GM21576 (cell line): ENCODE results near the gene PANX1.

Experiments used
- ATAC-seq: cut with Tn5 transposase; IDR thresholded peaks from one replicate; pipeline ENCODE4 v1.9.1; 2021; ENCODE audit warnings: mild to moderate bottlenecking, moderate library complexity; ENCODE audit not compliant: unreplicated experiment

Gene PANX1

DNA sequence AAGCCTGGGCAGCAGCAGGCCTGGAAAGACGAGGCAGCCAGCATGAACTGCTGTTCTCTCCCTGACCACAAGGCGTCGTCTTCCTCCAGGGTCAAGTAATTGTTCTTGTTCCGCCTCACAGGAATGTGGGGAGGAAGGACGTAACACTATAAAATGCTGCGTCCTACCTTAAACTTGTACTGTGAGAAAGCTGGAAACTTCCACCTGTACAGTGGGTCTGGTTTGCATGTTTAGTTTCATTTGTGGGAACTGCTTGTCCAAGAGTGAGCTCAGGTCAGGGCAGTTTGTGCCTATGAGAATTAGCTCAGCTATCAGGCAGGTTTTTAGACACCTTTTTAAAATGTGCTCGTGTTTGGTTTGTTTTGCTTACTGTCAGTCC lies 55.2 kb downstream of the PANX1 start:
- ATAC-seq, result peak; percentile 74

DNA sequence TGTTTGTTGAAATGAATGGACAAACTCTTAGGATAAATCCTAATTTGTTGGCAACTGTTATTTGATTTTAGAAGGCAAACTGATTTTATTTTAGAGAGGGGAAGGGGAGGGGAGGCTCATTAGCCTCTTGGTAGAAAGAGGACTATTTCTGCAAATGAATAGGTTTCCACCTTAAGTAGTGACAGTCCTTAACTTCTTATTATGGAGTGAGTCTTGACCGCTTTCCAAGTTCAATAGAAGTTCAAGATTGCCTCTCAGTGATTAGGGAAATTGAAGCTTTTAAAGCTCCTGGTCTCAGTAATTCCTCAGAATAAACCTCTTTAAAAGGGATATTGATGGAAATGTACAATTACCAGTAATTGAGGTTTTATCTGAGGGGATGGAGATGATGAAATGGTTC lies 55.7 kb downstream of the PANX1 start:
- ATAC-seq, result no peak

DNA sequence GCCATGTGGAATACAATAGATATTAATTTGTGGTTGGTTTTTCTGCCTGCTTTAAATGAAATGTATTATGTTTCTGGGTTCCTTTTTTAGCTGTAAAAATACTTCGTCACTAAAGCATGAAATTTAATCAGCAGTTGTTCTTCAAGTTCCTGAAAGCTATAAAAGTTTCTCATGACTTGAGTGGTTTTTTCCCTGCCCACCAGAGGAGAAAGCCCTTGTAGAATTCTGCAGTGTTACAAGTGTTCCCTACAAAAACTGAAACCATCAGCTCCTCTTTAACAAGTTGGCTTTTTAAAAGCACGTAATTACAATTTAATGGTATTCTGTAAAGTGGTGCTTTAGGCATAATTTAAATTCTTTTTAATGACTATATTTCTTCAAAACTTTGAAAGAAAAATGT lies 56.2 kb downstream of the PANX1 start:
- no peak for ATAC-seq

DNA sequence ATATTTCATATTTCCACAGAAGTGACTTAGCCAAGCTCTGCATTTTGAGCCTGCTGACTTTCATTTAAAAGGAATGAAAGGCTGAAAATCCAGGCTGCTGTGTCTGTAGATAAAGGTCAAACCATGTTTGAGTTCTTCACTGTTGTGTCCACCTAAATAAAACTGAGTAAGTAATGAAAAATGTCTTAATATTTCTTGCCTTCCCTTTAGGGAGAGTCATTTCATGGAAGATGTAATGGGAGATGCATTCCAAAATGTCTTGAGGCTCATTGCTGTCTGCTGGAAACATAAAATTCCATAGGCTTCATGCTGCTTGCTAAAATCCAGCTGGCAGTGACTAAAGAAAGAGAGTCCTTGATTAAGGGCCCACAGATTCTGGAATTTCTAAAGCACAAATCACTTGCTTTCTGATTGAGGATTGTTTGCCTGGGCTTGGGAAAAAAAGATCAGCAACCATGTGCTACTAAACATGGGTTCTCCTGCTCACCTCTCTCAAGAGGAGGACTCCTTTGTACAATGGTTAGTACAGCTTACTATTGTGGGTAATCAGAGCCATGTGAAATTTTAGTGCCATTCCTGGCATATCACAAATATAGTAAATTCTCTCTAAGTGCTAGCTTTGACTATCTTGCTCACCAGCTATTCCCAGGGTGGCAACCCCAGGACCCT lies 56.9 kb downstream of the PANX1 start:
- no peak for ATAC-seq

DNA sequence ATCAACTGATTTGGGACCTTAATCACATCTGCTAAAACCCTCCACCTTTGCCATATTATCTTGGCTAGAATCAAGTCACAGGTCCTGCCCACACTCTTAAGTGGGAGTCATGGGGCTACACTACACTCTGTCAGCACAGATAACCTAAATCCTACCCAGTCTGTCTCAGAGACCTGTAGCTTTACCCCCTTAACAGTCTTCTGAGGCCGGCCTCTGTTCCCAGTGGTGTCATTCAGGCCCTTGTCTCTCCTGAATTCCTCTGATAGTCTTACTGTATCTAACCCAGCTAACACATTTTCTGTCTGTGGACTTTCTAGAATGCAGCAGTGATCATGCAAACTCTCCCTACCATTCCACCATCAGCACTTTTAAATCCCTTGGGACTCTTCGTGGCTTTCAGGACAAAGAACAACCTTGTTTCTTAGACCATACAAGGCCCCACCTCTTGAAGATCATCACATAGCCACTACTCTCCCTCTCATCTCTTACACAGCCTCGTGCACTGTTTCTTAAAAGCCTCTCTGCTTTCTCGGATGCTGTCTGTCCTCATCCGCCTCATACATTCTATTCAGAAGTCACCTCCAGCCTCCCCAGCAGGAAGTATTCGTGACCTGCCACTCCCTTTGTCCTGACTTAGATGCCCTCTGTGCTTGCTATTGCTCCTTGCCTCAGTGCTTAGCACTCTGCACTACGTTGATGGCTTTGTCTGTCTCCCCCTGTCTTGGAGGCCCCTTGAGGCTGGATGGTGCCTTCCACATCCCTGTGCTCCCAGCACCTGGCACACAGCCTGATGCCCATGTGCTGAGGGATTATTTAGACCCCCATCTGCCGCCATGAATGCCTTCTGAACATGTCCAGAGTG lies 57.9 kb downstream of the PANX1 start:
- no peak for ATAC-seq

DNA sequence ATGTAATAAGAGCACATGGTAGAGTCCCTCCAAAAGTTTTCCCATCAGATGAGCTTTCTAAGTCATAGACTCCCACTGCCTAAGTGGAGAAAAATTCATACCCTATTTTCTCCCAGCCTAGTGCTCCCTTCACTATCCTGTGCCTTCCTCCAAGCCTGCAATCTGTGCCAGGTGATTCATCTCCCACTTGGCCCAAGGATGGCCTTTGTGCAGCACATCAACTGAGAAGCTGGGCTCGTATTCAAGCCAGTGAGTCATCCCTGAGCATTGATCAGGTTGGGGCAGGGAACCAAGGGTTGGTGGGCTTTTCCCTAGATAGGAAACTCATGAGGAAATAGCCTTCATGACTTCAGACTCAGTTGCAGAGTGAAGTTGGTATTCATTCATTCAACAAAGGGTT lies 64.6 kb downstream of the PANX1 start:
- no peak for ATAC-seq

DNA sequence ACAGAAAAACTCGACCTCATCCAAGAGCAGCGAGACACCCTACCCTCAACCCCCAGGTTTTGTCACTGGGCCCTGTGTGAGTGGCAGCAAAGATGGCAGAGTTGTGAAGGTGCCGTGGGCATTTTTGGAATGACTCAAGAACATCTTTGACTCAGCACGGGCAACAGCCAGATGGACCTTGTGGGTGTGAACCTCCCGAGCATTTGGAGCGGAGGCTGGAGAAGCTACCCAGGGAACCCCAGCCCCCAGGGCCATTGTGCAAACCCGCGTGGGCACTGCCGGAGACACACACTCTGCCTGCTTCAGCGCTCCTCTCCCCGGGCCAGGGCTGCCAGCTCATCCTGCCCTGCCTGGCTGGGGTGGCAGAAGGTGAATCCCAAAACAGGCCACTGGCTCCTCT lies 66.1 kb downstream of the PANX1 start:
- no peak for ATAC-seq

DNA sequence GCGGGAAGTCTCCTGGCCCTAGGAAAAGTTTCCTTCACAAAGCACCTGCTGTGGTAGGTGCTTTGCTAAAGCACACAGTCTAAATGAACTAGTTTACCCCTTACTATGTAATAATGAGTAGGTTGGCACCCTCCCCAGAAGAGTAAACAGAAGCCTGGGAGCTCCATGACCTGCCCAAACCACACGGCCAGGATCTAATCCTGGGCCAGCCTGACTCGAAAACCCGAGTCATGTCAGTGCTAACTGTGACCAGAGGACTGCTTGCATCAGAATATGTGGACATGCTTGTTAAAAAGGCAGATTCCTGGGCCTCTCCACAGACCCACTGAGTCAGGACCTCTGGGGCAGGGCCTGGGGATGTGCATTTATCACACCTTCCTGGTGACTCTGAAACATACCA lies 67.7 kb downstream of the PANX1 start:
- no peak for ATAC-seq

DNA sequence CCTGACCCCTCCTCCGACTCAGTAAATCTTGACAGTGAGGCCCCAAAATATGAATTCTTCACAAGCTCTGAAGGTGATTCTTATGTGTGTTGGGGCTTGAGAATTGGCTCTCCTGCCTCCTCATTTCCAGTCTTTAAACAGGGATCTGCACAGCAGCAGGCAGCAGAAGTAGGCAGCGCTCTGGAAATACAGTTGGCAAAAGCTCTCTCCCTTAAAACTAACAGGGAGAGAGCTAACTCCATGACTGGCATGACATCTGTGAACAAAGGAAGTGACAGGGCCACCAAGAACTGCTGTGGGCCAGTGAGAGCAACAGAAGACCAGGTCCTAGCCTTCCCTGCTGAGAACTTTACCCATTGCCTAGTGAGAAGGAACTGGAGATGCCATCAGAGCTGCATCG lies 70.1 kb downstream of the PANX1 start:
- ATAC-seq, result no peak

DNA sequence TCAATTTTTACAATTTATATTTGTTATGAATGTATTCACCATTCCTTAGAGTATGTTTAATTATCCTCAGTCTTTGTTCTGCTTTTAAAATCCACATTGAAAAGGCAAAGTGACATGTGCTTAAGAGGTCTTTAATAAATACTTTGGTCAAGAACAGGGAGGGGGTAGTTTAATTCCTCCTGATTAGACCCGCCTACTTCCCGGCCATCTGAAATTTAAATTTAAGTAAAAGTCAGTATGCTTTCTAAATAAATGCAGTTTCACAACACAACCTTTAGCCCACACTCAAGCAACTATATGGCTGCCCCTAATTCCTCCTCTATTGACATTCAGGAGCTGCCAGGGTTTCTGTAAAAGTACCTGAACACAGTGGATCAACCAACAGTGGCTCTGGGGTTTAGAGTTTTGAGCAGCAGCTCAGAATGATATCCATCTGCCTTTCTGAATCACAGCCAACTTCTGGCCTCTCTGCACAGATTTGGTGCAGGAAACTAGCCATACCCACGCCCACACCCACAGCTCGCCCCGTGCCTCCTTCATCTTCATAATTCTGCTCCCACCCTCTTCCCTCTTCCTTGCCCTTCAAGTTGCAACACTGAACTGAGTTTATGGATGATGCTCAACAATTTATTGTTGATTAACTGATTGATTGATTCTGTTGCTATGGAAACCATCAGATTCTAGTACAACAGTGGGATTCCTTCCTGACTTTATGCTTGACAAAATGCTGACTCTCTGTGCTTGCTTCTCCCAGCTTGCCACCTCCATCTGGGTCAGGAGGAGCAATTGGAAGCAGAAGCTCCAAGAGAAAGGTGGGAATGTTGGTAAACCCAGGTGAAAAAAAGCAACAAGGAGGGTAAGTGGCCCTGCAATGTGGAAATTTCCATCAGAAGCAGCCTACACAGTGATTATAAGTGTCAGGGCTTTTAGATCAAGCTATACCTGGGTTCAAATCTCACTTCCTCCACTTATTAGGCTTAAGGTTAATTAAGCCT lies 70.8 kb downstream of the PANX1 start:
- ATAC-seq, result no peak

DNA sequence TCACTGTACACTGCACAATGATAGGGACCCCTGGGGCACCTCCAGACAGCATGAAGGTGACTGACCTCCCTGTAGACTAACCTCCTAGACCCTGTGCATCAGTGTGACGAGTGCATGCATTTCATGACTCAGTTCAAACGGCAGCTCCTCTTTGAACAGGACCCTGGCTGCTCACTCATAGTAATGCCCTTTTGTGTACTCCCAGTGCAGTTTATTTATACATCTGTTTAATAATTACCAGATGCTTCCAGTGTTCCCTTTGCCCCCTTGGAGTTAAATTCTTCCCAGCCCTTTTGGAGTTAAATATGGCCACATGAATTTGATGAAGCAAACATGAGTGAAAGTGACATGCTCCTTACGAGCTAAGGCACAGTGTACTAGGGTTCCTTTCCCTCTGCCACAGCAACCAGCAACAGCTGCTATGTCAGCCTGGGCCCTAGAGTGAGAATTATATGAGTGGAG lies 72.4 kb downstream of the PANX1 start:
- no peak for ATAC-seq

DNA sequence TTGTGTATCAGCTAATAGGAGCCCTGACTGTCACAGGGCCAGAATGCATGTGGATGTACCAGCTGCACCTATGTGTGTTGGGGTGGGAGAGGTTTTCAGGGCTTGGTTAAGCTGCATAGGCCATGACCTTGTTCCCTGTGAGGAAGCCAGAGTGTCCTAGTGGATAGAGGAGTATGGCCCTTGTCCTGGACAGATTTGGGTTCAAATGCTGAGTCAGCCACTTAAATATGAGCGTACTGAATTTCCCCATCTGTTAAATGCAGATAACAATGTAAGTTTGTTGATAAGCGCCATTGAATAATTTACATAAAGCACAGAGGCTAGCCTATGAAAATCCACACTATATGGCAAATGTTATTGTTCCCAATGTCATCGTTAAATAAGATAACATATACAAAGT lies 74.4 kb downstream of the PANX1 start:
- ATAC-seq, result no peak

DNA sequence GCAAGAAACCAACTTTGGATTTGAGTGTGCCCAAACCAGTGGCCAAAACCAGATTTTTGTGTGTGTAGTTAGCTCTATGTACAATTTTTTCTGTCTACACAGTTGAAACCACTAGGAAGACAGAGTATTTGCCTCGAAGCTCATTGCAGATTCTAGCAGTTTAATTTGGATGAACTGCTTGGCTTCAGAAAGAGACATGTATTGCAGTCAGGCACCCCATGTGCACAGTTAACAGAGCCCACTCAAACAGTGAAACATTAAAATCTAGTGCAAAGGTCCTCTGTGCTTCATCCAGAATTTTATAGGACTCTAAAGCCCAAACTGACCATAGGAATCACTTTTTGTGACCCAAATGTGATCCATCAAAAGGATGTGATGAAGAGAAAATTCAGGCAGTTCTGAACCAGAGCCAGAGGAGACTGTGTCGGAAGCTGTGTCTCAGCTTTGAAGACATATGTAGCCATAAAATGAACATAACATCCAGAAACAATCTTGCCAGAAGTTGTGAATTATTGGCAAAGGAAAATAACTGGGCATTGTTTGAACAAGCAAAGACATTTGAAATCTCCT lies 82.7 kb downstream of the PANX1 start:
- no peak for ATAC-seq

DNA sequence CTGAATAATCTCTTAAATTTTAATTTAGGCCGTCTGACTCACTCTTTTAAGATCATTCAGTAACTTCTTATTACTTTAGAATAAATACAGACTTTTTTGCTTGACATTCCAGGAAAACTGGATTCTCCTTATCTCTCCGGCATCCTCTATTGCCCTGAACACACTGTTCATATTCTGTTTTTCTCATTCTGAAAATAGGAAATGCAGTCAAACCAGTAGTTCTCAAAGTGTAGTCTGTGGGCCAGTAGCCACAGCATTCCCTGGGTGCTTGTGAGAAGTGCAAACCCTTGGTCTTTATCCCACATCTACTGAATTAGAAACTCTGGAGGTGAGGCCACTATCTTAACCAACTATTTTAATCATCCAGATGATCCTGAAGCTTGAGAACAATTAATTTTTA lies 84.3 kb downstream of the PANX1 start:
- no peak for ATAC-seq

DNA sequence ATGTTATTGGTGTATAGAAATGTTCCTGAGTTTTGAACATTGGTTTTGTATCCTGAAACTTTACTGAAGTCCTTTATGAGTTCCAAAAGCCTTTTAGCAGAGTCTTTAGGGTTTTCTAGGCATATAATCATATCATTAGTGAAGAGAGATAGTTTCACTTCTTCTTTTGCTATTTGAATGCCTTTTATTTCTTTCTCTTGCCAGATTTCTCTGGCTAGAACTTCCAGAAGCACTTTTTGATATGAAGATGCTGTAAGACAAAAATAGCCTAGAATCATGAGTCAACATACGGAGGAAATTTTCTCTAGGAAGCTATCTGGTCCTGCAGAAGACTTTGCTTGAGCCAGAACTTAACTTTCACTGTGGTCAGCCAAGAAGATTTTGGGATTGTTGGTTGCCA lies 89.1 kb downstream of the PANX1 start:
- no peak for ATAC-seq

DNA sequence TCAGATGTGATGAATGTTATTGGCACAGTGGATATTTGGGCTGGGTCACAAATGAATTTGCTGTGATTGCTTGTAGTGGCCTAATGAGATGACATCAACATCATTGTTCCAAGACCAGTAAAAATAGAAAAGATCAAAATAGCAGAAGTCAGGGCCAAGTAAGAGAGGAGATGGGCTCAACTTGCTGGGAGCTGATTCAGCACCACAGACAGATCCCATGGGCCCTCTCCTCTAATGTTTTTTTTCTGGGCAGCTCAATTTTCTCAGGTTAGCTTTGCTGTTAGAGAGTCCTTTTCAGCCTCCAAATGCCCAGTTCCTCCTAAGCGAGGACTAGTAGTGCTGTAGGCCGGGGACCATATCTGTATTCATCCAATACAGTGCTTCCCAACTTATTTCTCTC lies 89.7 kb downstream of the PANX1 start:
- ATAC-seq, result no peak

DNA sequence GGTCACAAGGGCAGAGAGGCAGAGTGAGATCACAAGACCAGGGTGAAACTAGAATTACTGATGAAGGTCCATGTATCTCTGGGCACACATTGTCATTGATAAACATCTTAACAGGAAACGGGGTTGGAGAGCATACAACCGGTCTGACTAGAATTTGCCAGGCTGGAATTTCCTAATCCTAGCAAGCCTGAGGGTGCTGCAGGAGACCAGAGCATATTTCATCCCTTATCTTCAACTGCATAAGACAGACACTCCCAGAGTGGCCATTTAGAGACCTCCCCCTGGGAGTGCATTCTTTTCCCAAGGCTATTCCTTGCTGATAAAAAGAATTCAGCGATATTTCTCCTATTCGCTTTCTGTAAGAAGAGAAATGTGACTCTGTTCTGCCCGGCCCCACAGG lies 91.1 kb downstream of the PANX1 start:
- no peak for ATAC-seq

DNA sequence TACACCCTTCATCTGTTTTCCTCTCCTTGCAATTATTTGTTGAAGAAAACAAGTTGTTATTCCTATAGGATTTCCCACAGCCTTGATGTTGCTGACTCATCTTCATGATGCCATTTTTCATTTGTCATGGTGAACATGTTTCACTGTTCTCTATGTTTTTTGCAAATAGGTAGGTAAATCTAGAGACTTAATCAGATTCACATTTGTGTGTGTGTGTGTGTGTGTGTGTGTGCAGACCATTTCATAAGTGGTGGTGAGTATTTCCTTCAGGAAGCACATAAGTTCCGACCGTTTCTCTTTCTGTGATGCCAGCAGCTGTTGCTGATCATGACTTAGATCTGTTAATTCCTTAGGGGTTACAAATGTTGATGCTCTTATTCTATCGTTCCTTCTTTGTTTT lies 95.4 kb downstream of the PANX1 start:
- ATAC-seq, result no peak
